Neural cell (in vitro differentiated cells): ENCODE results near the gene PBX4.

ENCODE experiments used
- EZH2 ChIP-seq: fragments of 200-600, 300-800 bp; shearing (Covaris generic), sonication (generic); IDR thresholded peaks from 2 replicates; pipeline ENCODE4 v1.6.1; 2014; ENCODE audit warnings: antibody characterized with exemption, low read length, borderline replicate concordance, mild to moderate bottlenecking; ENCODE audit not compliant: insufficient read depth, poor library complexity, severe bottlenecking
- POLR2AphosphoS5 ChIP-seq: IDR thresholded peaks from 2 replicates; pipeline ENCODE4 v1.6.1; 2012
- TF ChIP-seq, protein P1 (sequence below): fragments of 450-650 bp; IDR thresholded peaks from 2 replicates; pipeline ENCODE4 v1.5.1; 2014; ENCODE audit warnings: antibody characterized with exemption, mild to moderate bottlenecking, moderate library complexity; ENCODE audit not compliant: poor library complexity, severe bottlenecking

DNA sequence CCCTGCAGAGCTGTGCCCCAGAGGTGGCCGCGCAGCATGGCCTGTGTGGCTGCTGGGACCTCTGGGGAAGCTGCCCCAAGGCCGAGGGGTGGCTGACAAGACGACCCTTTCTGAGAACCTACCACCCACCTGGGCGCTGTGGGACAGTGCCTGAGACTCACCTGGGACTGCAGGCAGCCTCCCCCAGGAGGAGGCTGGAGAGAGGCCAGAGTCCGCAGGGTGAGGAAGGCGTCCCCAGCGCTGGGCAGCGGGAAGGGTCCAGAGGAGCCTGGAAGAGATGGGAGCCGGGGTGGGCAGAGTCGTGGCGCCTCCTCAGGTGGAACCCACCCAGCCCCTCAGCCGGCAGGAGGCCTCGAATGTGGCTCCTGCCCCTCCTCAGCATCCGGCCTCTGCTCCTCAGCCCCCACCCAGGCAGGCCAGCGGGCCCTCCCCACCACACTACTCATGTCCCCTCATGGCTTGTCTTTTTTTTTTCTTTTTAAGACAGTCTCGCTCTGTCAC is 55.1 kb downstream of the PBX4 start:
- TF ChIP-seq, protein P1, sequence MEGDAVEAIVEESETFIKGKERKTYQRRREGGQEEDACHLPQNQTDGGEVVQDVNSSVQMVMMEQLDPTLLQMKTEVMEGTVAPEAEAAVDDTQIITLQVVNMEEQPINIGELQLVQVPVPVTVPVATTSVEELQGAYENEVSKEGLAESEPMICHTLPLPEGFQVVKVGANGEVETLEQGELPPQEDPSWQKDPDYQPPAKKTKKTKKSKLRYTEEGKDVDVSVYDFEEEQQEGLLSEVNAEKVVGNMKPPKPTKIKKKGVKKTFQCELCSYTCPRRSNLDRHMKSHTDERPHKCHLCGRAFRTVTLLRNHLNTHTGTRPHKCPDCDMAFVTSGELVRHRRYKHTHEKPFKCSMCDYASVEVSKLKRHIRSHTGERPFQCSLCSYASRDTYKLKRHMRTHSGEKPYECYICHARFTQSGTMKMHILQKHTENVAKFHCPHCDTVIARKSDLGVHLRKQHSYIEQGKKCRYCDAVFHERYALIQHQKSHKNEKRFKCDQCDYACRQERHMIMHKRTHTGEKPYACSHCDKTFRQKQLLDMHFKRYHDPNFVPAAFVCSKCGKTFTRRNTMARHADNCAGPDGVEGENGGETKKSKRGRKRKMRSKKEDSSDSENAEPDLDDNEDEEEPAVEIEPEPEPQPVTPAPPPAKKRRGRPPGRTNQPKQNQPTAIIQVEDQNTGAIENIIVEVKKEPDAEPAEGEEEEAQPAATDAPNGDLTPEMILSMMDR = no peak
- TF ChIP-seq POLR2AphosphoS5 = no peak
- no peak for TF ChIP-seq EZH2
